ENCODE data around the gene MXD1.
A peak's percentile ranks its signal among the peaks of the same experiment; 100 is the strongest.

MXD1 gene

GRCh38 chr2:69943000-69943842, 28.3 kb downstream of the MXD1 start:
- DNase-seq (ENCODE audit: low read depth): no peak

DNA sequence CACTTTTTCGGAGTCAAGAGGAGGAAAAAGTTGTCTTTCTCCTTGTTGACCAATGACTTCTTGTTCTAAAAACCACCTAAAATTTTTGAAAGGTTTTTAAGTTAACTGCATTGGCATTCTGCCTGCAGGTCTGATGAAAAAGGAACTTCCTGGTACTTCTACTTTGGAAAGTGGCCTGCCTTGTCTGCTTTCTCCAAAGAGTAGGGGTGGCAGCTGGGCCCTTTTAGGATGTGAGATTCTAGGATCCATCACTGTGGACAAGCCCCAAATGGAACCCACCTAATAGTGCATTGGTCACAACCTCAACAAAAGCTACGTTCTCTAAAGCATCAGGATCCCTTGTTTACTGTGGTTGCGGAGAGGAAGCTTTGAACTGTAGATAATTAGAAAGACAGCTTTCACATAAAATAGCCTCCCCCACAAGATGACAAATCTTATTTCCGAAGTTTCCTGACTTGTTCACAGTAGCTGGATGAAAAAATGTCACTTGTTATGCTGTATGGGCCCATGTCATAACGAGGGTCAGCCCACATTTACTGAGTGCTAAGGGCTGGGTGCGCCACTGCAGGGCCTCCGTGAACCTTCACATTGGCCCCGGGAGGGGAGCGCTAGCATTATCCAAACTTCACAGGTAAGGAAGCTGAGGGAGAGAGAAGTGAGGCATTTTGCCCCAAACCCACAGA, 29.1 kb downstream of the MXD1 start:
- peak; percentile 53 for DNase-seq (ENCODE audit: low read depth)
- no peak overlapping the region for H3K4me3 ChIP-seq (ENCODE audit: low read depth, low read length)
- TF ChIP-seq, protein P1, sequence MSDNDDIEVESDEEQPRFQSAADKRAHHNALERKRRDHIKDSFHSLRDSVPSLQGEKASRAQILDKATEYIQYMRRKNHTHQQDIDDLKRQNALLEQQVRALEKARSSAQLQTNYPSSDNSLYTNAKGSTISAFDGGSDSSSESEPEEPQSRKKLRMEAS (IDR thresholded peaks at IDR 0.05; ENCODE audit: low read depth, low read length): no peak
- TF ChIP-seq MYC (IDR thresholded peaks at IDR 0.05; ENCODE audit: low read depth, low read length) (no peak), POLR2A (IDR thresholded peaks at IDR 0.05; ENCODE audit: extremely low read depth, insufficient read length) (no peak)
- TF ChIP-seq, protein P2, sequence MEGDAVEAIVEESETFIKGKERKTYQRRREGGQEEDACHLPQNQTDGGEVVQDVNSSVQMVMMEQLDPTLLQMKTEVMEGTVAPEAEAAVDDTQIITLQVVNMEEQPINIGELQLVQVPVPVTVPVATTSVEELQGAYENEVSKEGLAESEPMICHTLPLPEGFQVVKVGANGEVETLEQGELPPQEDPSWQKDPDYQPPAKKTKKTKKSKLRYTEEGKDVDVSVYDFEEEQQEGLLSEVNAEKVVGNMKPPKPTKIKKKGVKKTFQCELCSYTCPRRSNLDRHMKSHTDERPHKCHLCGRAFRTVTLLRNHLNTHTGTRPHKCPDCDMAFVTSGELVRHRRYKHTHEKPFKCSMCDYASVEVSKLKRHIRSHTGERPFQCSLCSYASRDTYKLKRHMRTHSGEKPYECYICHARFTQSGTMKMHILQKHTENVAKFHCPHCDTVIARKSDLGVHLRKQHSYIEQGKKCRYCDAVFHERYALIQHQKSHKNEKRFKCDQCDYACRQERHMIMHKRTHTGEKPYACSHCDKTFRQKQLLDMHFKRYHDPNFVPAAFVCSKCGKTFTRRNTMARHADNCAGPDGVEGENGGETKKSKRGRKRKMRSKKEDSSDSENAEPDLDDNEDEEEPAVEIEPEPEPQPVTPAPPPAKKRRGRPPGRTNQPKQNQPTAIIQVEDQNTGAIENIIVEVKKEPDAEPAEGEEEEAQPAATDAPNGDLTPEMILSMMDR (IDR thresholded peaks at IDR 0.05; ENCODE audit: low read depth, low read length): no peak

More at GRCh38 chr2:69943000-69943842, 28.3 kb downstream of the MXD1 start:
- H3K4me3 ChIP-seq (ENCODE audit: low read depth, low read length): no peak overlapping the region
- TF ChIP-seq MYC (IDR thresholded peaks at IDR 0.05; ENCODE audit: low read depth, low read length) (no peak), POLR2A (IDR thresholded peaks at IDR 0.05; ENCODE audit: extremely low read depth, insufficient read length) (no peak)
- TF ChIP-seq, protein P2 (IDR thresholded peaks at IDR 0.05; ENCODE audit: low read depth, low read length): no peak
- TF ChIP-seq, protein P1 (IDR thresholded peaks at IDR 0.05; ENCODE audit: low read depth, low read length): no peak

- no peak overlapping the region for H3K4me3 ChIP-seq (ENCODE audit: low read depth, low read length)
- DNase-seq (ENCODE audit: low read depth): no peak
- TF ChIP-seq POLR2A (IDR thresholded peaks at IDR 0.05; ENCODE audit: extremely low read depth, insufficient read length): no peak
- no peak for TF ChIP-seq MYC (IDR thresholded peaks at IDR 0.05; ENCODE audit: low read depth, low read length)
- TF ChIP-seq, protein P2 (IDR thresholded peaks at IDR 0.05; ENCODE audit: low read depth, low read length): no peak
- TF ChIP-seq, protein P1 (IDR thresholded peaks at IDR 0.05; ENCODE audit: low read depth, low read length): no peak
These were observed 29.8 kb downstream of the MXD1 start for GRCh38 chr2:69944756-69945155.

DNA sequence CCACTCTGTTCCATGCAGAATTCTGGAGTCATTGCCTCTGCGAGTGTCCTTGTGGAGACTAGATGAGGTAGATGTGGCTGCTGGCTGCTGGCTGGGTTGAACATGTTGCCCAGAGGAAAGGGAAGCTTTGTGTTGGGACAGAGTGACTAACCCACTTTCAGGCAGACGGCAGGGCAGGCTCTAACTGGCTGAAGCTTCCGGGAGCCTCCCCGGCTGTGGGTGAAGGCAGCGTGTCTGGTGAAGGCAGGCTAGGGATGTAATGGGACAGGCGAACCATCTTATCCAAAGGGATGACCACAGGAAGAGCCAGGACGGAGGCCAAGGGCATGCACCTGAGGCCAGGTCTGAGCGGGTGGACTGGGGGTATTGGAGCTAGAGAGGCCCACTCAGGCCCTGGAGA, 30.5 kb downstream of the MXD1 start:
- no peak overlapping the region for H3K4me3 ChIP-seq (ENCODE audit: low read depth, low read length)
- TF ChIP-seq POLR2A (IDR thresholded peaks at IDR 0.05; ENCODE audit: extremely low read depth, insufficient read length): no peak
- TF ChIP-seq, protein P1 (IDR thresholded peaks at IDR 0.05; ENCODE audit: low read depth, low read length): no peak
- TF ChIP-seq MYC (IDR thresholded peaks at IDR 0.05; ENCODE audit: low read depth, low read length): no peak
- TF ChIP-seq, protein P2 (IDR thresholded peaks at IDR 0.05; ENCODE audit: low read depth, low read length): no peak
- DNase-seq (ENCODE audit: low read depth): peak; percentile 91

DNA sequence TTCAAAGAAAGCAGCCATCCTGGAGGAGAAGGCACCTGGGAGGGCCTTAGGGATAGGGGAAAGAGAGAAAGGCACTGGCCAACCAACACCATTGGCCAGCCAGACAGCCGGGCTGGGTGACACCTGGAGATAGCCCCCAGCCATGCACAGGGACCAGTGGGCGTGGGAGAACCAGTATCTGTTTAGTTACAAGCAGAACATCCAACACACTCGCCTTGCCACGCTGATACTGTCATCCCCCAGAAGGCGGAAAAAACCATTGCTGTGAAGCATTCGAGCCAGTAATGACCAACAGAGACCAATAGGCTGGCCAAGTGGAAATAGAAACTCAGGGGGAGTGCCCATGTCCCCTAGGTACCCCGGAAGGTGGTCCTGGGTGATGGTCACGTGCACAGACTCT, 31.0 kb downstream of the MXD1 start:
- TF ChIP-seq, protein P1 (IDR thresholded peaks at IDR 0.05; ENCODE audit: low read depth, low read length): no peak
- TF ChIP-seq MYC (IDR thresholded peaks at IDR 0.05; ENCODE audit: low read depth, low read length): no peak
- TF ChIP-seq, protein P2 (IDR thresholded peaks at IDR 0.05; ENCODE audit: low read depth, low read length): no peak
- TF ChIP-seq POLR2A (IDR thresholded peaks at IDR 0.05; ENCODE audit: extremely low read depth, insufficient read length): no peak

More for the DNA sequence above, 31.0 kb downstream of the MXD1 start:
- no peak overlapping the region for H3K4me3 ChIP-seq (ENCODE audit: low read depth, low read length)
- peak; percentile 21 for DNase-seq (ENCODE audit: low read depth)
